Measurements from ENCODE around the gene THADA. TPM values are rescaled to one million over a fixed set of nuclear protein-coding genes. Genes with fewer than 3 reads are reported as not detected.

Gene THADA
- total RNA-seq, 1 experiment from 2014 or later: 20.1 TPM

GRCh38 chr2:43612944-43613343 lies 17.1 kb upstream of the THADA start:
- Histone ChIP-seq H2BK120ac (ENCODE audit: low read depth, low read length, poor library complexity, severe bottlenecking) (no peak overlapping the region), H3K14ac (ENCODE audit: insufficient read depth, low read length) (no peak overlapping the region), H3T11ph (ENCODE audit: low read length) (no peak overlapping the region), H2BK12ac (ENCODE audit: insufficient read length, low read depth, low read length) (no peak overlapping the region), H3K4me2 (ENCODE audit: insufficient read depth, insufficient read length, low read length) (no peak overlapping the region), H3K4me1 (ENCODE audit: insufficient read depth, low read length) (no peaks in the 10 kb centered on the region), H4K5ac (ENCODE audit: insufficient read length, low read depth, low read length) (no peak overlapping the region), H3K23me2 (ENCODE audit: insufficient read length, low read depth, low read length, poor library complexity, severe bottlenecking) (no peaks in the 10 kb centered on the region), H2BK20ac (ENCODE audit: low read depth, low read length, poor library complexity, severe bottlenecking) (no peak overlapping the region), H3K27ac (ENCODE audit: insufficient read length, low read depth, low read length) (no peak overlapping the region), H3K79me2 (ENCODE audit: insufficient read depth, low read length) (no peaks in the 10 kb centered on the region), H3K27me3 (ENCODE audit: insufficient read depth, low read length) (no peaks in the 10 kb centered on the region), H3K9ac (ENCODE audit: extremely low read depth, insufficient read length, low read length) (no peak overlapping the region), H3K4ac (ENCODE audit: low read depth, low read length) (no peak overlapping the region), H3K79me1 (ENCODE audit: insufficient read depth, low read depth, low read length, poor library complexity, severe bottlenecking) (no peaks in the 10 kb centered on the region), H2BK15ac (ENCODE audit: low read depth, low read length) (no peak overlapping the region), H4K8ac (replicated peaks; ENCODE audit: insufficient read length, low read depth, low read length) (no peak overlapping the region), H3K56ac (ENCODE audit: insufficient read length, low read depth, low read length) (no peak overlapping the region), H2AK5ac (ENCODE audit: insufficient read length, low read length) (no peak overlapping the region), H3K23ac (ENCODE audit: insufficient read length, low read depth, low read length) (no peak overlapping the region), H3K18ac (ENCODE audit: insufficient read length, low read depth, low read length) (no peak overlapping the region), H2AFZ (ENCODE audit: low read length) (no peak overlapping the region), H4K20me1 (ENCODE audit: control insufficient read depth, insufficient read depth, insufficient read length) (no peaks in the 10 kb centered on the region), H2BK5ac (ENCODE audit: insufficient read length, low read length) (no peak overlapping the region), H4K91ac (ENCODE audit: insufficient read length, low read depth, low read length) (no peak overlapping the region), H3K9me3 (ENCODE audit: control insufficient read depth, low read depth, low read length) (no peaks in the 10 kb centered on the region)
- TF ChIP-seq CTCF (conservative IDR thresholded peaks at IDR 0.05): no peak
- Mint-ChIP-seq H3K27ac (no peak overlapping the region), H3K9me3 (no peaks in the 10 kb centered on the region), H3K4me3 (no peak overlapping the region), H3K4me1 (peaks cover 15 to 26% of the 10 kb centered on the region in 2 experiments), H3K36me3 (ENCODE audit: insufficient read depth in 1 of 3, low read depth in 3 of 3) (no peaks in the 10 kb centered on the region), H3K27me3 (ENCODE audit: low read depth) (no peaks in the 10 kb centered on the region)
- WGBS (ENCODE audit: extremely low coverage, insufficient read length, low lambda C conversion rate): no CpG with 5 or more reads among the region's 7 CpGs
- DNase-seq: no peak

Measured in H9 (cell line).